Mesodermal cell (in vitro differentiated cells): ENCODE results near the gene OGDH.

Experiments used
- H3K27ac ChIP-seq: 2 replicates; pipeline ENCODE4 v1.7.0; 2013; ENCODE audit warnings: mild to moderate bottlenecking, low read depth, low read length, moderate library complexity; ENCODE audit not compliant: severe bottlenecking
- H3K36me3 ChIP-seq: 2 replicates; pipeline ENCODE4 v1.7.1; 2013; ENCODE audit warnings: mild to moderate bottlenecking, low read length, moderate library complexity; ENCODE audit not compliant: control insufficient read depth, insufficient read depth
- H3K4me1 ChIP-seq: one replicate; pipeline ENCODE4 v1.7.1; 2013; ENCODE audit warnings: mild to moderate bottlenecking, low read length; ENCODE audit not compliant: insufficient read depth, control insufficient read depth, poor library complexity, severe bottlenecking
- H3K4me3 ChIP-seq: 2 replicates; pipeline ENCODE4 v1.7.0; 2013; ENCODE audit warnings: low read length, control low read depth, mild to moderate bottlenecking; ENCODE audit not compliant: insufficient read depth, poor library complexity, severe bottlenecking; ENCODE audit errors: extremely low read depth
- H3K9me3 ChIP-seq: 2 replicates; pipeline ENCODE4 v1.7.1; 2013; ENCODE audit warnings: mild to moderate bottlenecking, low read length, moderate library complexity; ENCODE audit not compliant: control insufficient read depth
- WGBS, 2 experiments: methylation state at CpG; one replicate each; pipeline ENCODE4 v1.1.5; 2013; ENCODE audit warnings: missing lambda C conversion rate in 2 of 2; ENCODE audit not compliant: insufficient coverage in 2 of 2; 5-methylcytosine and 5-hydroxymethylcytosine counted together

Gene OGDH

GRCh38 chr7:44566680-44567079, 39.7 kb upstream of the OGDH start:
- Histone ChIP-seq H3K27ac (no peak overlapping the region), H3K4me3 (no peak overlapping the region), H3K9me3 (no peaks in the 10 kb centered on the region), H3K4me1 (peaks cover 15% of the 10 kb centered on the region), H3K36me3 (peaks cover 75% of the 10 kb centered on the region)
- 88 to 100% methylated on average over 4 to 5 of the region's 5 CpGs for WGBS, 2 experiments

- 97% methylated on average over 5 to 6 of the region's 6 CpGs for WGBS, 2 experiments
- H3K36me3 ChIP-seq: peaks cover 87% of the 10 kb centered on the region
- no peak overlapping the region for H3K27ac ChIP-seq
- no peaks in the 10 kb centered on the region for H3K9me3 ChIP-seq
- H3K4me1 ChIP-seq: peaks cover 6% of the 10 kb centered on the region
- no peak overlapping the region for H3K4me3 ChIP-seq
Measured at GRCh38 chr7:44567884-44568283, 38.5 kb upstream of the OGDH start.

- Histone ChIP-seq H3K27ac (no peak overlapping the region), H3K4me3 (no peak overlapping the region), H3K36me3 (peaks cover 85% of the 10 kb centered on the region), H3K4me1 (no peaks in the 10 kb centered on the region), H3K9me3 (no peaks in the 10 kb centered on the region)
- 98% methylated on average over 10 to 13 of the region's 17 CpGs for WGBS, 2 experiments
Measured at GRCh38 chr7:44568771-44569560, 37.5 kb upstream of the OGDH start.

- WGBS, 2 experiments: 86 to 94% methylated on average over 8 of the region's 9 CpGs
- H3K36me3 ChIP-seq: peaks cover 76% of the 10 kb centered on the region
Measured at GRCh38 chr7:44569959-44570358, 36.5 kb upstream of the OGDH start.

GRCh38 chr7:44572771-44573170, 33.7 kb upstream of the OGDH start:
- H3K4me3 ChIP-seq: peak overlapping the region; percentile 66
- no peaks in the 10 kb centered on the region for H3K9me3 ChIP-seq
- H3K27ac ChIP-seq: no peak overlapping the region
- WGBS, 2 experiments: 85 to 90% methylated on average over 3 to 4 of the region's 5 CpGs
- peaks cover 67% of the 10 kb centered on the region for H3K36me3 ChIP-seq
- H3K4me1 ChIP-seq: peaks cover 4% of the 10 kb centered on the region

More at GRCh38 chr7:44569959-44570358, 36.5 kb upstream of the OGDH start:
- Histone ChIP-seq H3K4me1 (peaks cover 4% of the 10 kb centered on the region), H3K4me3 (no peak overlapping the region), H3K27ac (no peak overlapping the region), H3K9me3 (no peaks in the 10 kb centered on the region)

- H3K36me3 ChIP-seq: peaks cover 66% of the 10 kb centered on the region
- WGBS, 2 experiments: 2% methylated on average over 67 to 71 of the region's 74 CpGs
Measured at GRCh38 chr7:44573464-44574286, 32.8 kb upstream of the OGDH start, which contains the start of gene DDX56. Gene DDX56 (minus strand): TSS chr7:44573908. CDS start chr7:44573895, 13 bp downstream.

GRCh38 chr7:44574287-44574872, 32.0 kb upstream of the OGDH start:
- peaks cover 66% of the 10 kb centered on the region for H3K36me3 ChIP-seq
- peak overlapping the region; percentile 69 for H3K27ac ChIP-seq
- WGBS, 2 experiments: 4 to 29% methylated on average over 5 to 6 of the region's 18 CpGs
- H3K9me3 ChIP-seq: no peaks in the 10 kb centered on the region
- H3K4me1 ChIP-seq: peaks cover 4% of the 10 kb centered on the region
- peak overlapping the region; percentile 66 for H3K4me3 ChIP-seq

More at GRCh38 chr7:44573464-44574286, 32.8 kb upstream of the OGDH start, which contains the start of gene DDX56:
- Histone ChIP-seq H3K27ac (peak within 1 kb of the TSS; percentile 69), H3K4me3 (peak within 1 kb of the TSS; percentile 66), H3K4me1 (peaks cover 4% of the 10 kb centered on the region), H3K9me3 (no peaks in the 10 kb centered on the region)

- peaks cover 4% of the 10 kb centered on the region for H3K4me1 ChIP-seq
- peak overlapping the region; percentile 66 for H3K4me3 ChIP-seq
- no peak overlapping the region for H3K27ac ChIP-seq
- peaks cover 66% of the 10 kb centered on the region for H3K36me3 ChIP-seq
- H3K9me3 ChIP-seq: no peaks in the 10 kb centered on the region
Measured at GRCh38 chr7:44575054-44575453, 31.4 kb upstream of the OGDH start.

- no peak overlapping the region for H3K27ac ChIP-seq
- H3K9me3 ChIP-seq: no peaks in the 10 kb centered on the region
- H3K4me1 ChIP-seq: peaks cover 4% of the 10 kb centered on the region
- H3K4me3 ChIP-seq: no peak overlapping the region
- 84 to 89% methylated on average over 2 of the region's 2 CpGs for WGBS, 2 experiments
- peaks cover 65% of the 10 kb centered on the region for H3K36me3 ChIP-seq
Measured at GRCh38 chr7:44576228-44576627, 30.2 kb upstream of the OGDH start.

GRCh38 chr7:44580945-44581878, 25.2 kb upstream of the OGDH start:
- 33 to 34% methylated on average over 27 to 28 of the region's 30 CpGs for WGBS, 2 experiments
- H3K36me3 ChIP-seq: peaks cover 37% of the 10 kb centered on the region
- H3K27ac ChIP-seq: peak overlapping the region; percentile 16
- no peaks in the 10 kb centered on the region for H3K9me3 ChIP-seq
- no peaks in the 10 kb centered on the region for H3K4me1 ChIP-seq
- H3K4me3 ChIP-seq: peak overlapping the region; percentile 83
